IMR-90 (cell line): ENCODE data around the gene RHOT1. TPM values are rescaled to one million over a fixed set of nuclear protein-coding genes. Genes with fewer than 3 reads are reported as not detected.

ENCODE experiments used
- ATAC-seq: fragments of 200-7000 bp; cut with Tn5 transposase; 2 replicates; pipeline ENCODE4 v1.9.1; 2020; ENCODE audit warnings: low read depth, mild to moderate bottlenecking, moderate library complexity
- BruUV-seq: library from RNA; stranded (reverse); fragments of 400-500 nt; replicated peaks from 2 replicates; lab custom pipeline; 2021; lab: Mats Ljungman, UMichigan
- CTCF ChIA-PET: fragments of 300-600 bp; formaldehyde crosslinking; extraction: SDS; loops from one replicate; lab custom pipeline; 2021; ENCODE audit warnings: antibody characterized with exemption; lab: Yijun Ruan, JAX
- POLR2A ChIA-PET: fragments of 300-600 bp; sonication (Branson Sonifier 250); formaldehyde crosslinking; loops from one replicate; lab custom pipeline; 2022; ENCODE audit warnings: antibody characterized with exemption; ENCODE audit not compliant: unreplicated experiment; lab: Charles Lee
- DNase-seq: peaks from one replicate; pipeline ENCODE4 v3.0.0; 2013
- H2AFZ ChIP-seq: replicated peaks from 2 replicates; pipeline ENCODE3; 2013; ENCODE audit warnings: low read length, mild to moderate bottlenecking; ENCODE audit not compliant: poor library complexity
- H2AK5ac ChIP-seq: 2 replicates; pipeline ENCODE4 v1.6.1; 2013; ENCODE audit warnings: low read depth, low read length, inconsistent platforms
- H2AK9ac ChIP-seq: replicated peaks from 2 replicates; pipeline ENCODE3; 2013; ENCODE audit warnings: mild to moderate bottlenecking, low read depth, low read length, moderate library complexity; ENCODE audit not compliant: poor library complexity
- H2BK120ac ChIP-seq: 2 replicates; pipeline ENCODE4 v1.6.1; 2013; ENCODE audit warnings: low read depth, low read length, inconsistent platforms
- H2BK15ac ChIP-seq: 3 replicates; pipeline ENCODE4 v1.6.1; 2013; ENCODE audit warnings: low read depth, low read length, inconsistent platforms
- H2BK20ac ChIP-seq: 2 replicates; pipeline ENCODE4 v1.6.1; 2013; ENCODE audit warnings: low read depth, mild to moderate bottlenecking, inconsistent platforms, low read length, moderate library complexity
- H2BK5ac ChIP-seq: 2 replicates; pipeline ENCODE4 v1.6.1; 2013; ENCODE audit warnings: mild to moderate bottlenecking, low read depth, low read length, inconsistent platforms; ENCODE audit not compliant: poor library complexity, severe bottlenecking
- H3K14ac ChIP-seq: replicated peaks from 2 replicates; pipeline ENCODE4 v1.6.1; 2013; ENCODE audit warnings: low read depth, low read length, inconsistent platforms
- H3K18ac ChIP-seq: 2 replicates; pipeline ENCODE4 v1.6.1; 2013; ENCODE audit warnings: low read depth, low read length, control low read depth
- H3K23ac ChIP-seq: 2 replicates; pipeline ENCODE4 v1.6.1; 2013; ENCODE audit warnings: low read depth, low read length, inconsistent platforms
- H3K27ac ChIP-seq: 2 replicates; pipeline ENCODE4 v1.5.1; 2013; ENCODE audit warnings: mild to moderate bottlenecking, control low read depth, low read length; ENCODE audit not compliant: insufficient read depth
- H3K27me3 ChIP-seq: 2 replicates; pipeline ENCODE4 v1.6.1; 2013; ENCODE audit warnings: low read length; ENCODE audit not compliant: control insufficient read depth, insufficient read depth
- H3K36me3 ChIP-seq: 2 replicates; pipeline ENCODE4 v1.6.1; 2013; ENCODE audit warnings: low read length, mixed read lengths; ENCODE audit not compliant: control insufficient read depth, insufficient read depth
- H3K4ac ChIP-seq: 2 replicates; pipeline ENCODE4 v1.6.1; 2013; ENCODE audit warnings: low read depth, low read length, inconsistent platforms
- H3K4me1 ChIP-seq: 2 replicates; pipeline ENCODE4 v1.6.1; 2013; ENCODE audit warnings: low read length, mixed read lengths; ENCODE audit not compliant: control insufficient read depth, insufficient read depth
- H3K4me2 ChIP-seq: 2 replicates; pipeline ENCODE4 v1.6.1; 2013; ENCODE audit warnings: low read depth, mild to moderate bottlenecking, control low read depth, low read length, moderate library complexity
- H3K4me3 ChIP-seq: 2 replicates; pipeline ENCODE4 v1.5.1; 2013; ENCODE audit warnings: low read depth, mild to moderate bottlenecking, control low read depth, low read length, moderate library complexity; ENCODE audit not compliant: insufficient read depth
- H3K56ac ChIP-seq: 2 replicates; pipeline ENCODE4 v1.6.1; 2013; ENCODE audit warnings: low read length, inconsistent platforms; ENCODE audit not compliant: insufficient read depth; ENCODE audit errors: extremely low read depth
- H3K79me1 ChIP-seq, 2 experiments: 2 replicates each; pipeline ENCODE4 v1.6.1; 2013; ENCODE audit warnings: low read length in 2 of 2, inconsistent platforms in 1 of 2, low read depth in 1 of 2
- H3K9ac ChIP-seq: 2 replicates; pipeline ENCODE4 v1.6.1; 2013; ENCODE audit warnings: low read depth, low read length, control low read depth
- H3K9me1 ChIP-seq: 2 replicates; pipeline ENCODE4 v1.6.1; 2013; ENCODE audit warnings: low read length, inconsistent platforms; ENCODE audit not compliant: insufficient read depth
- H3K9me3 ChIP-seq: 2 replicates; pipeline ENCODE4 v1.6.1; 2013; ENCODE audit warnings: low read length; ENCODE audit not compliant: control insufficient read depth, insufficient read depth
- H4K20me1 ChIP-seq: 2 replicates; pipeline ENCODE4 v1.6.1; 2013; ENCODE audit warnings: low read length, inconsistent platforms; ENCODE audit not compliant: insufficient read depth
- H4K5ac ChIP-seq: 2 replicates; pipeline ENCODE4 v1.6.1; 2013; ENCODE audit warnings: mild to moderate bottlenecking, low read depth, low read length, control low read depth
- H4K8ac ChIP-seq, 2 experiments: 2 replicates each; pipeline ENCODE4 v1.6.1; 2013; ENCODE audit warnings: low read depth in 2 of 2, low read length in 2 of 2, control low read depth in 1 of 2, inconsistent platforms in 1 of 2
- H4K91ac ChIP-seq: 2 replicates; pipeline ENCODE4 v1.6.1; 2013; ENCODE audit warnings: low read depth, low read length, inconsistent platforms; ENCODE audit not compliant: insufficient read depth
- BHLHE40 ChIP-seq: fragments of 150-350 bp; IDR thresholded peaks from 2 replicates; pipeline ENCODE4 v1.6.1; 2016; ENCODE audit warnings: mild to moderate bottlenecking, low read depth, low read length
- CEBPB ChIP-seq: IDR thresholded peaks from 2 replicates; pipeline ENCODE4 v1.6.1; 2012; ENCODE audit warnings: low read depth, low read length, improper control_type of control experiment
- CHD1 ChIP-seq: IDR thresholded peaks from 2 replicates; pipeline ENCODE4 v1.6.1; 2012; ENCODE audit warnings: low read depth, low read length, improper control_type of control experiment
- ELK1 ChIP-seq: fragments of 150-350 bp; IDR thresholded peaks from 2 replicates; pipeline ENCODE4 v1.6.1; 2016; ENCODE audit warnings: low read depth, mild to moderate bottlenecking, low read length, moderate library complexity, borderline replicate concordance
- FOS ChIP-seq: fragments of 150-350 bp; IDR thresholded peaks from 2 replicates; pipeline ENCODE4 v1.6.1; 2016; ENCODE audit warnings: low read depth, low read length
- MAFK ChIP-seq: IDR thresholded peaks from 2 replicates; pipeline ENCODE4 v1.6.1; 2012; ENCODE audit warnings: low read depth, low read length, improper control_type of control experiment
- MAZ ChIP-seq: IDR thresholded peaks from 2 replicates; pipeline ENCODE4 v1.6.1; 2012; ENCODE audit warnings: low read depth, mild to moderate bottlenecking, low read length, improper control_type of control experiment, moderate library complexity, borderline replicate concordance
- MXI1 ChIP-seq: IDR thresholded peaks from 2 replicates; pipeline ENCODE4 v1.6.1; 2012; ENCODE audit warnings: low read depth, mild to moderate bottlenecking, low read length, moderate library complexity, borderline replicate concordance
- NFE2L2 ChIP-seq: fragments of 150-350 bp; IDR thresholded peaks from 2 replicates; pipeline ENCODE4 v1.6.1; 2016; ENCODE audit warnings: low read depth, mild to moderate bottlenecking, low read length
- POLR2A ChIP-seq: IDR thresholded peaks from 2 replicates; pipeline ENCODE4 v1.6.1; 2012; ENCODE audit warnings: mild to moderate bottlenecking, low read depth, low read length
- RAD21 ChIP-seq: IDR thresholded peaks from 2 replicates; pipeline ENCODE4 v1.6.1; 2012; ENCODE audit warnings: low read length, improper control_type of control experiment
- RCOR1 ChIP-seq: IDR thresholded peaks from 2 replicates; pipeline ENCODE4 v1.6.1; 2012; ENCODE audit warnings: mild to moderate bottlenecking, low read length, improper control_type of control experiment; ENCODE audit not compliant: insufficient replicate concordance
- RFX5 ChIP-seq: IDR thresholded peaks from 2 replicates; pipeline ENCODE4 v1.8.0; 2012; ENCODE audit warnings: low read depth, mild to moderate bottlenecking, low read length, moderate library complexity
- SMC3 ChIP-seq: fragments of 150-350 bp; IDR thresholded peaks from 2 replicates; pipeline ENCODE4 v1.6.1; 2016; ENCODE audit warnings: low read depth, mild to moderate bottlenecking, antibody characterized with exemption, low read length, moderate library complexity
- USF2 ChIP-seq: fragments of 150-350 bp; IDR thresholded peaks from 2 replicates; pipeline ENCODE4 v1.6.1; 2017; ENCODE audit warnings: mild to moderate bottlenecking, antibody characterized with exemption, low read length, low read depth
- WGBS, 2 experiments: methylation state at CpG; one replicate each; pipeline versions ENCODE4 v1.1.5 to v1.1.7; 2013; ENCODE audit warnings: missing lambda C conversion rate in 2 of 2; ENCODE audit not compliant: insufficient read length in 1 of 2; ENCODE audit errors: extremely low coverage in 2 of 2; 5-methylcytosine and 5-hydroxymethylcytosine counted together
- dilution Hi-C: fragments of 300-500 bp; cut with HindIII; formaldehyde crosslinking; loops from one replicate; pipeline ENCODE4 v1.14.3; 2018; ENCODE audit warnings: low sequenced_read_pairs; ENCODE audit not compliant: unreplicated experiment
- in situ Hi-C: fragments of 300-500 bp; cut with MboI; formaldehyde crosslinking; loops from 3 replicates; pipeline ENCODE4 v1.14.3; 2019; ENCODE audit warnings: low sequenced_read_pairs, inconsistent platforms, mixed read lengths
- intact Hi-C: fragments of 100-400 bp; cut with micrococcal nuclease; formaldehyde crosslinking; loops from 2 replicates; pipeline ENCODE4 v1.10.0; 2022
- polyA plus RNA-seq, 3 experiments: library from polyadenylated mRNA; depleted of rRNA; stranded (reverse); fragments of >200 nt; gene quantifications; 2 replicates each; pipeline ENCODE4 v1.2.3, GENCODE V29; 2012; ENCODE audit warnings: low replicate concordance in 1 of 3
- total RNA-seq: library from RNA; depleted of rRNA; stranded (reverse); fragments of >200 nt; gene quantifications from 2 replicates; pipeline ENCODE4 v1.2.3, GENCODE V29; 2012
- TF ChIP-seq, protein P1 (sequence below): conservative IDR thresholded peaks from 2 replicates; pipeline ENCODE4 v1.5.1; 2012; ENCODE audit warnings: mild to moderate bottlenecking, low read depth, low read length, improper control_type of control experiment

RHOT1 gene
- total and polyA plus RNA-seq, 2 of the 4 experiments (the other 2 are of a cell fraction): 27.4 to 27.6 TPM

- CTCF ChIA-PET: no interaction called here
- POLR2A ChIA-PET: interaction anchor here (0.5 kb wide), 1 partner anchor 49 kb away, joined by 13 read pairs; no protein-coding TSS in a partner anchor
- BruUV-seq: no TSS peak
Observed at GRCh38 chr17:32269377-32269776, 127.1 kb downstream of the RHOT1 start.

More at GRCh38 chr17:32269377-32269776, 127.1 kb downstream of the RHOT1 start:
- Histone ChIP-seq H3K4me1 (no peaks in the 10 kb centered on the region; the same call in 1 of the 2 replicates), H3K36me3 (no peaks in the 10 kb centered on the region), H3K4me2 (no peak overlapping the region), H3K18ac (no peak overlapping the region), H3K79me1 (no peaks in the 10 kb centered on the region), H3K4me3 (no peak overlapping the region), H3K27ac (no peak overlapping the region), H2AFZ (no peak overlapping the region), H3K9me1 (peaks cover 5% of the 10 kb centered on the region; the same call in 1 of the 2 replicates), H3K14ac (no peak overlapping the region), H2BK15ac (no peak overlapping the region), H3K56ac (no peak overlapping the region), H2BK5ac (no peak overlapping the region), H2AK9ac (no peak overlapping the region), H4K20me1 (no peaks in the 10 kb centered on the region; the same call in none of the 2 replicates), H3K23ac (no peak overlapping the region), H4K8ac (no peak overlapping the region), H3K4ac (no peak overlapping the region), H4K5ac (no peak overlapping the region), H2BK20ac (no peak overlapping the region), H4K91ac (no peak overlapping the region), H3K27me3 (peaks cover 63% of the 10 kb centered on the region), H3K9ac (no peak overlapping the region), H3K9me3 (no peaks in the 10 kb centered on the region), H2AK5ac (no peak overlapping the region), H2BK120ac (no peak overlapping the region)
- ATAC-seq (no peak), DNase-seq (no peak)
- dilution Hi-C loops (no loop called here), intact Hi-C loops (no loop called here), in situ Hi-C loops (no loop called here)
- WGBS, 2 experiments: 37% methylated on average over 3 of the region's 11 CpGs; no CpG with 5 or more reads in 1 of the 2 experiments
- TF ChIP-seq POLR2A: no peak
- no peak for TF ChIP-seq RAD21
- no peak for TF ChIP-seq NFE2L2
- no peak for TF ChIP-seq BHLHE40
- no peak for TF ChIP-seq USF2
- TF ChIP-seq, protein P1, sequence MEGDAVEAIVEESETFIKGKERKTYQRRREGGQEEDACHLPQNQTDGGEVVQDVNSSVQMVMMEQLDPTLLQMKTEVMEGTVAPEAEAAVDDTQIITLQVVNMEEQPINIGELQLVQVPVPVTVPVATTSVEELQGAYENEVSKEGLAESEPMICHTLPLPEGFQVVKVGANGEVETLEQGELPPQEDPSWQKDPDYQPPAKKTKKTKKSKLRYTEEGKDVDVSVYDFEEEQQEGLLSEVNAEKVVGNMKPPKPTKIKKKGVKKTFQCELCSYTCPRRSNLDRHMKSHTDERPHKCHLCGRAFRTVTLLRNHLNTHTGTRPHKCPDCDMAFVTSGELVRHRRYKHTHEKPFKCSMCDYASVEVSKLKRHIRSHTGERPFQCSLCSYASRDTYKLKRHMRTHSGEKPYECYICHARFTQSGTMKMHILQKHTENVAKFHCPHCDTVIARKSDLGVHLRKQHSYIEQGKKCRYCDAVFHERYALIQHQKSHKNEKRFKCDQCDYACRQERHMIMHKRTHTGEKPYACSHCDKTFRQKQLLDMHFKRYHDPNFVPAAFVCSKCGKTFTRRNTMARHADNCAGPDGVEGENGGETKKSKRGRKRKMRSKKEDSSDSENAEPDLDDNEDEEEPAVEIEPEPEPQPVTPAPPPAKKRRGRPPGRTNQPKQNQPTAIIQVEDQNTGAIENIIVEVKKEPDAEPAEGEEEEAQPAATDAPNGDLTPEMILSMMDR: no peak
- no peak for TF ChIP-seq CEBPB
- TF ChIP-seq MAZ: no peak
- no peak for TF ChIP-seq CHD1
- TF ChIP-seq RFX5: no peak
- TF ChIP-seq ELK1: no peak
- no peak for TF ChIP-seq RCOR1
- no peak for TF ChIP-seq FOS
- no peak for TF ChIP-seq MAFK
- no peak for TF ChIP-seq MXI1
- TF ChIP-seq SMC3: no peak
